Neural progenitor cell (in vitro differentiated cells): ENCODE data around the gene AUTS2. TPM values are rescaled to one million over a fixed set of nuclear protein-coding genes. Genes with fewer than 3 reads are reported as not detected.

ENCODE experiments used
- DNase-seq: peaks from one replicate; pipeline ENCODE4 v3.0.0-alpha.2; 2016; ENCODE audit warnings: low spot score
- H2AFZ ChIP-seq: fragments of 200-600 bp; sonication (generic); replicated peaks from 2 replicates; pipeline ENCODE4 v1.6.1; 2016; ENCODE audit warnings: antibody characterized with exemption
- H3F3A ChIP-seq: fragments of 200-600 bp; sonication (generic); 2 replicates; pipeline ENCODE4 v1.6.1; 2016; ENCODE audit warnings: antibody characterized with exemption, low read depth
- H3K27ac ChIP-seq: fragments of 200-600 bp; sonication (generic); 2 replicates; pipeline ENCODE4 v1.5.1; 2016; ENCODE audit warnings: mild to moderate bottlenecking
- H3K27me3 ChIP-seq: fragments of 200-600 bp; sonication (generic); 2 replicates; pipeline ENCODE4 v1.6.1; 2016; ENCODE audit warnings: mild to moderate bottlenecking, moderate library complexity
- H3K36me3 ChIP-seq: fragments of 200-600 bp; sonication (generic); 2 replicates; pipeline ENCODE4 v1.5.1; 2016
- H3K4me1 ChIP-seq: fragments of 200-600 bp; sonication (generic); 2 replicates; pipeline ENCODE4 v1.6.1; 2016; ENCODE audit warnings: mixed run types
- H3K4me2 ChIP-seq: fragments of 200-600 bp; sonication (generic); 2 replicates; pipeline ENCODE4 v1.6.1; 2016
- H3K4me3 ChIP-seq: fragments of 200-600 bp; sonication (generic); 2 replicates; pipeline ENCODE4 v1.5.1; 2016
- H3K79me2 ChIP-seq: fragments of 200-600 bp; sonication (generic); 2 replicates; pipeline ENCODE4 v1.6.1; 2016; ENCODE audit warnings: low read depth
- H3K9ac ChIP-seq: fragments of 200-600 bp; sonication (generic); 2 replicates; pipeline ENCODE4 v1.6.1; 2016
- H3K9me3 ChIP-seq: fragments of 200-600 bp; sonication (generic); 2 replicates; pipeline ENCODE4 v1.5.1; 2016; ENCODE audit warnings: low read depth
- H4K20me1 ChIP-seq: fragments of 200-600 bp; sonication (generic); 2 replicates; pipeline ENCODE4 v1.6.1; 2016; ENCODE audit warnings: low read depth
- H3K27ac Mint-ChIP-seq: 3 replicates; pipeline ENCODE4 v1.8.0; 2021; ENCODE audit warnings: mixed read lengths
- H3K27me3 Mint-ChIP-seq: 2 replicates; pipeline ENCODE4 v1.8.0; 2022; ENCODE audit warnings: low read depth, mild to moderate bottlenecking, inconsistent platforms, moderate library complexity, mixed read lengths; ENCODE audit not compliant: insufficient read depth
- H3K36me3 Mint-ChIP-seq: 3 replicates; pipeline ENCODE4 v1.8.0; 2021; ENCODE audit warnings: mixed read lengths
- H3K4me1 Mint-ChIP-seq: 3 replicates; pipeline ENCODE4 v1.8.0; 2021; ENCODE audit warnings: mixed read lengths
- H3K4me3 Mint-ChIP-seq: 3 replicates; pipeline ENCODE4 v1.8.0; 2021; ENCODE audit warnings: mild to moderate bottlenecking, moderate library complexity, mixed read lengths
- H3K9me3 Mint-ChIP-seq: 3 replicates; pipeline ENCODE4 v1.8.0; 2020; ENCODE audit warnings: mixed read lengths
- CTCF ChIP-seq: fragments of 200-600 bp; sonication (generic); IDR thresholded peaks from 2 replicates; pipeline ENCODE4 v1.5.1; 2017; ENCODE audit warnings: antibody characterized with exemption, mild to moderate bottlenecking
- EZH2 ChIP-seq: fragments of 200-600 bp; sonication (generic); IDR thresholded peaks from 2 replicates; pipeline ENCODE4 v1.6.1; 2017; ENCODE audit warnings: antibody characterized with exemption, mild to moderate bottlenecking, moderate library complexity
- EZH2phosphoT487 ChIP-seq: fragments of 200-600 bp; sonication (generic); IDR thresholded peaks from 2 replicates; pipeline ENCODE4 v1.6.1; 2017; ENCODE audit warnings: antibody characterized with exemption
- total RNA-seq: library from RNA; depleted of rRNA; stranded (reverse); fragments of >200 nt; gene quantifications from 2 replicates; pipeline ENCODE4 v1.2.3, GENCODE V29; 2015; ENCODE audit warnings: low replicate concordance

The AUTS2 gene
- total RNA-seq, 1 donor from 2014 or later = 50.0 TPM

- no peaks in the 10 kb centered on the region for H3K79me2 ChIP-seq
- no peak overlapping the region for H3K4me2 ChIP-seq
- H3K4me1 ChIP-seq = peaks cover 7% of the 10 kb centered on the region
These were observed 715.4 kb downstream of the AUTS2 start for GRCh38 chr7:70313687-70314086.

GRCh38 chr7:70314221-70314620 lies 715.9 kb downstream of the AUTS2 start:
- Histone ChIP-seq H3K9me3 (no peaks in the 10 kb centered on the region), H3K9ac (no peak overlapping the region), H3K4me2 (no peak overlapping the region), H3F3A (no peaks in the 10 kb centered on the region), H2AFZ (no peak overlapping the region), H3K27ac (no peak overlapping the region), H4K20me1 (no peaks in the 10 kb centered on the region), H3K4me1 (peaks cover 13% of the 10 kb centered on the region), H3K36me3 (no peaks in the 10 kb centered on the region), H3K27me3 (no peaks in the 10 kb centered on the region), H3K4me3 (no peak overlapping the region), H3K79me2 (no peaks in the 10 kb centered on the region)
- Mint-ChIP-seq H3K27ac (no peak overlapping the region), H3K36me3 (no peaks in the 10 kb centered on the region), H3K4me1 (peaks cover 6% of the 10 kb centered on the region), H3K27me3 (no peaks in the 10 kb centered on the region), H3K9me3 (no peaks in the 10 kb centered on the region), H3K4me3 (no peak overlapping the region)
- DNase-seq = no peak
- TF ChIP-seq EZH2phosphoT487 (no peak), EZH2 (no peak), CTCF (no peak)

More at GRCh38 chr7:70313687-70314086, 715.4 kb downstream of the AUTS2 start:
- no peaks in the 10 kb centered on the region for H3K9me3 ChIP-seq
- H3K27me3 Mint-ChIP-seq = no peaks in the 10 kb centered on the region
- H3K36me3 ChIP-seq = no peaks in the 10 kb centered on the region
- no peak for TF ChIP-seq CTCF
- no peak for TF ChIP-seq EZH2phosphoT487
- no peak for TF ChIP-seq EZH2
- H3K27me3 ChIP-seq = no peaks in the 10 kb centered on the region
- H3F3A ChIP-seq = no peaks in the 10 kb centered on the region
- no peak overlapping the region for H2AFZ ChIP-seq
- H3K27ac Mint-ChIP-seq = no peak overlapping the region
- H4K20me1 ChIP-seq = no peaks in the 10 kb centered on the region
- peak; percentile 12 for DNase-seq
- H3K9ac ChIP-seq = no peak overlapping the region
- H3K4me1 Mint-ChIP-seq = peaks cover 6% of the 10 kb centered on the region
- no peak overlapping the region for H3K27ac ChIP-seq
- H3K9me3 Mint-ChIP-seq = no peaks in the 10 kb centered on the region
- no peak overlapping the region for H3K4me3 Mint-ChIP-seq
- no peak overlapping the region for H3K4me3 ChIP-seq
- no peaks in the 10 kb centered on the region for H3K36me3 Mint-ChIP-seq

- Histone ChIP-seq H3K4me1 (peaks cover 17% of the 10 kb centered on the region), H4K20me1 (no peaks in the 10 kb centered on the region), H2AFZ (no peak overlapping the region), H3K9ac (no peak overlapping the region), H3K4me2 (no peak overlapping the region), H3K4me3 (no peak overlapping the region), H3K36me3 (no peaks in the 10 kb centered on the region), H3K27me3 (no peaks in the 10 kb centered on the region), H3F3A (no peaks in the 10 kb centered on the region), H3K79me2 (no peaks in the 10 kb centered on the region), H3K9me3 (no peaks in the 10 kb centered on the region), H3K27ac (no peak overlapping the region)
- Mint-ChIP-seq H3K27me3 (no peaks in the 10 kb centered on the region), H3K4me1 (peaks cover 6% of the 10 kb centered on the region), H3K4me3 (no peak overlapping the region), H3K9me3 (no peaks in the 10 kb centered on the region), H3K27ac (no peak overlapping the region), H3K36me3 (no peaks in the 10 kb centered on the region)
- DNase-seq = no peak
- TF ChIP-seq EZH2phosphoT487 (no peak), EZH2 (no peak), CTCF (no peak)
These were observed 718.5 kb downstream of the AUTS2 start for GRCh38 chr7:70316745-70317144.
